ENCODE results near the gene INO80D. TPM values are rescaled to one million over a fixed set of nuclear protein-coding genes. Genes with fewer than 3 reads are reported as not detected.

INO80D gene
- total and polyA plus RNA-seq, 2 of the 13 experiments (the other 11 are each of a cell fraction or from before 2014, with no cell fraction given) = 7.6 to 7.9 TPM

GRCh38 chr2:205947621-205948495, 138.1 kb downstream of the INO80D start (continued):
- TF ChIP-seq ZNF275 (CRISPR knock-in tag; IDR thresholded peaks at IDR 0.05; ENCODE audit: borderline replicate concordance) (no peak), ZNF256 (CRISPR knock-in tag; conservative IDR thresholded peaks at IDR 0.05) (0 out of 2 replicates have a peak, but pooled peaks have one; percentile 35), ZNF816 (CRISPR knock-in tag; IDR thresholded peaks at IDR 0.05; ENCODE audit: borderline replicate concordance) (0 out of 2 replicates have a peak, but pooled peaks have one; percentile 9), ZFX (CRISPR knock-in tag; IDR thresholded peaks at IDR 0.05; ENCODE audit: low read depth) (no peak), NR2F2 (IDR thresholded peaks at IDR 0.05; ENCODE audit: borderline replicate concordance, low read depth) (no peak), U2AF1 (optimal IDR thresholded peaks at IDR 0.05; ENCODE audit: low read depth, low read length) (no peak), ZNF24 (IDR thresholded peaks at IDR 0.05) (no peak), LCORL (IDR thresholded peaks at IDR 0.05) (no peak), LCORL (CRISPR knock-in tag; IDR thresholded peaks at IDR 0.05) (peak; percentile 29; the same call in 1 of the 2 replicates), ZNF431 (CRISPR knock-in tag; IDR thresholded peaks at IDR 0.05; ENCODE audit: borderline replicate concordance, low read depth) (peak; percentile 39; the same call in 1 of the 2 replicates), ZBTB39 (CRISPR knock-in tag; IDR thresholded peaks at IDR 0.05) (no peak), RFXANK (CRISPR knock-in tag; IDR thresholded peaks at IDR 0.05) (0 out of 2 replicates have a peak, but pooled peaks have one; percentile 27), ZBTB46 (CRISPR knock-in tag; IDR thresholded peaks at IDR 0.05; ENCODE audit: borderline replicate concordance) (no peak), DZIP1 (CRISPR knock-in tag; IDR thresholded peaks at IDR 0.05) (no peak), MAZ (IDR thresholded peaks at IDR 0.05; ENCODE audit: borderline replicate concordance, low read depth, low read length) (no peak), MAZ (CRISPR knock-in tag; IDR thresholded peaks at IDR 0.05; ENCODE audit: low read depth) (no peak), ZNF530 (CRISPR knock-in tag; IDR thresholded peaks at IDR 0.05; ENCODE audit: low read depth) (no peak), RFXAP (CRISPR knock-in tag; IDR thresholded peaks at IDR 0.05; ENCODE audit: borderline replicate concordance) (0 out of 2 replicates have a peak, but pooled peaks have one; percentile 51), ZNF83 (CRISPR knock-in tag; IDR thresholded peaks at IDR 0.05; ENCODE audit: borderline replicate concordance) (no peak), CENPX (CRISPR knock-in tag; IDR thresholded peaks at IDR 0.05) (no peak), MAX (IDR thresholded peaks at IDR 0.05) (0 out of 2 replicates have a peak, but pooled peaks have one; percentile 61)

Data from HepG2 (cell line).